Measurements from ENCODE around the gene IL17C.

Gene IL17C

GRCh38 chr16:88687254-88687576, 48.8 kb downstream of the IL17C start:
- no peak for DNase-seq

DNA sequence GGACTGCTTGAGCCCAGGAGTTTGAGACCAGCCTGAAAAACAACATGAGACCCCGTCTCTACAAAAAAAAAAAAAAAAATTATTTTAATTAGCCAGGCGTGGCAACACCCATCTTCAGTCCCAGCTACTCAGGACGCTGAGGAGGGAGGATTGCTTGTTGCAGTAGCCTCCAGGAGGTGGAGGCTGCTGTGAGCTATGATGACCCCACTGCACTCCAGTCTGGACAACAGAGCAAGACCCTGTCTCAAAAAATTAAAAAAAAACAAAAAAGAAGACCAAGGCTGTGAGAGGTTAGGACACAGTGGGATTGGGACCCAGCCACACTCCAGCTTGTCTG, 49.3 kb downstream of the IL17C start:
- DNase-seq, result no peak

DNA sequence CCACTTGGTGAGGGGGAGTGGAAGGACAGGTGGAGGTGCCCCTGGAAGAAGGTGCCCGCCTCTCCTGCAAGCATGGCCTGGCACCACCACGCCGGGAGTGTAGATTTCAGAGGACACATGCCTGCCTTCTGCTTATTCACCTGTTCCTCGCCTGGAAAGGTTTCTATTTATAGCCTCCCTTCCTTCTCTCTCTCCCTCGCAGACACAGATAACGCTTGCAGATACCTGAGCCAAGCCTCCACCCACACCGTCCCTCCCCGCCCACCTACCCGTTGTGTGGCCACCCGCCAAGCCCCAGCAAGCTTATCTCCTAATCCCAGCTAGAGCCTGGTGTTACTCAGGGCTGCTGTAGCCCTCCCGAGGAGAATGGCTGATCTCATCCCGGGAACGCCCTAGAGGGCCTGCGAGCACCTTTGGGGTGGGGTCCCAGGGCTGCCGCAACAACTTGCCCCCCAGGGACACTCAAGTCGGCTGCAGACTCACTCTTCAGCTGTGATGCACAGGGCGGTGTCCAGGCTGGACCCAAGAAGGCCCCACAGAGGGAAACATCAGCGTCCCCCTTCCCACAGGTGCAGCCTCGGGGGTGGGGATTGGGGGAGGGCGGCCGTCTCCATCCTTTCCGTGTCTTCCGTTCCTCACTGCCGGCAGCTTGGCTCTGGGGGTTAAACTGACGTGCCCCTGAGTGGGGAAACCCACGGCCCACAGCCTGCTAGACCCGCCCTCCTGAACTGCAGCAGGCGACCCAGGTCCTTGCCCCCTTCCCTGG, 49.8 kb downstream of the IL17C start:
- no peak for DNase-seq

Measured in CD4-positive, alpha-beta T cell treated with Interleukin-12 subunit alpha and Interleukin-12 subunit beta, for 1 hour (primary cell).